Omental fat pad (tissue), 4 donors: ENCODE measurements around the gene GBGT1. TPM values are rescaled to one million over a fixed set of nuclear protein-coding genes. Genes with fewer than 3 reads are reported as not detected.

ENCODE experiments used
- ATAC-seq: fragments of 150-250 bp; one replicate; pipeline ENCODE4 v1.9.1; 2016; ENCODE audit warnings: mild to moderate bottlenecking, moderate library complexity; ENCODE audit not compliant: low FRiP score
- DNase-seq: peaks from one replicate; pipeline ENCODE4 v3.0.0-alpha.2; 2019; ENCODE audit warnings: low spot score
- total RNA-seq, 4 donors: library from RNA; depleted of rRNA; stranded (reverse); fragments of >200 nt; gene quantifications; one replicate each; pipeline ENCODE4 v1.1.0, GENCODE V29; 2016
- TF ChIP-seq, protein P1 (sequence below), 3 donors: fragments of 450-650 bp; IDR thresholded peaks; one replicate each; pipeline ENCODE4 v1.5.1; 2016 to 2017; ENCODE audit warnings: antibody characterized with exemption in 3 of 3, mild to moderate bottlenecking in 3 of 3, moderate library complexity in 2 of 3

Gene GBGT1
- total RNA-seq, 4 donors from 2014 or later = 23.4 to 29.1 (median 26.9) TPM

DNA sequence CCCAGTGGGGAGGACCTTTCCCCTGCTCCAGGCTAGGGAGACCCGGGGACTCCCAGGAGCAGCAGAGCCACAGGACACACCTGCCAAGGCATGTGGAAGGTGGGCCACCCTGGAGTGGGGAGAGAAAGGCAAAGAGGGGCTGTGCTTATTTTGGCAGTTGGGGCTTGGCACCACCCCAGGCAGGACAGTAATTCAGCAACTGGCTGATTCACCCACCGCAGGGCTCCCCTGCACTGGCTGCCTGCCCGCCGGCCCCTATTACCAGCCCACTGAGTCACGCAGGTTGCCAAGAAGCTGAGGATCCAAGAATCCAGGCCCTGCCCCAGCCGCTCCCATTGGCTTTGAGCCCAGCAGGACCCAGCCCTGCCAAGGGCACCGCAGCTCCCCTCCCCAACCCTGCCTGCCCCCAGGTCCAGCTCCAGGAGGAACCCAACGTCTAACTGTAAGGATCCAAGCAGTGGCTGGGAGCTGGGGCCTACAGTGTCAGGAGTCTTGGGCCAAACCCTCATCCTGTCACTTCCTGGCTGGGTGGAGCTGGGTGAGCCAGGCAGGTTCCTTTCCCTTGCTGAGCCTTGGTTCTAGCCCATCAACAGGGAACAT lies 28.5 kb downstream of the GBGT1 start:
- DNase-seq (peak; percentile 91), ATAC-seq (peak; percentile 86)
- TF ChIP-seq, protein P1, sequence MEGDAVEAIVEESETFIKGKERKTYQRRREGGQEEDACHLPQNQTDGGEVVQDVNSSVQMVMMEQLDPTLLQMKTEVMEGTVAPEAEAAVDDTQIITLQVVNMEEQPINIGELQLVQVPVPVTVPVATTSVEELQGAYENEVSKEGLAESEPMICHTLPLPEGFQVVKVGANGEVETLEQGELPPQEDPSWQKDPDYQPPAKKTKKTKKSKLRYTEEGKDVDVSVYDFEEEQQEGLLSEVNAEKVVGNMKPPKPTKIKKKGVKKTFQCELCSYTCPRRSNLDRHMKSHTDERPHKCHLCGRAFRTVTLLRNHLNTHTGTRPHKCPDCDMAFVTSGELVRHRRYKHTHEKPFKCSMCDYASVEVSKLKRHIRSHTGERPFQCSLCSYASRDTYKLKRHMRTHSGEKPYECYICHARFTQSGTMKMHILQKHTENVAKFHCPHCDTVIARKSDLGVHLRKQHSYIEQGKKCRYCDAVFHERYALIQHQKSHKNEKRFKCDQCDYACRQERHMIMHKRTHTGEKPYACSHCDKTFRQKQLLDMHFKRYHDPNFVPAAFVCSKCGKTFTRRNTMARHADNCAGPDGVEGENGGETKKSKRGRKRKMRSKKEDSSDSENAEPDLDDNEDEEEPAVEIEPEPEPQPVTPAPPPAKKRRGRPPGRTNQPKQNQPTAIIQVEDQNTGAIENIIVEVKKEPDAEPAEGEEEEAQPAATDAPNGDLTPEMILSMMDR (IDR thresholded peaks at IDR 0.05) = no peak

DNA sequence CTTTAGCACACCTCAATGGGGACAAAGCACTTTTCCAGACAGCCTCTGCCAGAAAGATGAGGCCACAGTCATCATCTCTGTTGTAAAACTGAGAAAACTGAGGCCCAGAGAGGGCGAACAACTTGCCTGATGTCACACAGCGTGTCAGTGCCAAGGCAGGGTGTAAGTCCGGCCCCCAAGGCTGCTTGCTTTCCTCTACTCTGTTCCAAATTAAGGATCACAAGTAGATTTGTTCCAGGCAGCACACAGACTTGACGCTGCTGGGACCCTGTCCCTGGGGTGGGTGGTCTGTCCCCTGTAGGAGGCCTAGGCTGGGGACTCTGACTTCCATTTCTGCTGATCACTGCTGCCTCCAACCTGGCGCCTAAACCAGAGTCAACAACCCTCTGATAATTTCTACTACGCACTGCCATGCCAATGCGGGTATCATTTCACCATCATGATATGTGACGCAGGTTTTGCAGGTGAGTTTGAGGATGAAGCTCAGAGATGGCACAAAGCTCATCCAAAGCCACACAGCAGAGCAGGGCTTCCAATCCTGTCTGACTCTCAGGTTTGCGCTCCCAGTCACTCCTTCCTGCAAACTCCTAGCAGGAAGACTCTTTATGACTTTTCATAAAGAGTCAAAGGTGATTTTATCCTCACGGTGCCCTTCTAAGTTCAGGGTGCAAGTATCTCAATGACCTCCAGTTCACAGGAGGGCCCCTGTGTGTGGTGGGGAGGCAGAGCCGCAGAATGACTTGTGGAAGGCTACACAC lies 29.1 kb downstream of the GBGT1 start:
- DNase-seq (no peak), ATAC-seq (no peak)
- TF ChIP-seq, protein P1 (IDR thresholded peaks at IDR 0.05) = no peak

DNA sequence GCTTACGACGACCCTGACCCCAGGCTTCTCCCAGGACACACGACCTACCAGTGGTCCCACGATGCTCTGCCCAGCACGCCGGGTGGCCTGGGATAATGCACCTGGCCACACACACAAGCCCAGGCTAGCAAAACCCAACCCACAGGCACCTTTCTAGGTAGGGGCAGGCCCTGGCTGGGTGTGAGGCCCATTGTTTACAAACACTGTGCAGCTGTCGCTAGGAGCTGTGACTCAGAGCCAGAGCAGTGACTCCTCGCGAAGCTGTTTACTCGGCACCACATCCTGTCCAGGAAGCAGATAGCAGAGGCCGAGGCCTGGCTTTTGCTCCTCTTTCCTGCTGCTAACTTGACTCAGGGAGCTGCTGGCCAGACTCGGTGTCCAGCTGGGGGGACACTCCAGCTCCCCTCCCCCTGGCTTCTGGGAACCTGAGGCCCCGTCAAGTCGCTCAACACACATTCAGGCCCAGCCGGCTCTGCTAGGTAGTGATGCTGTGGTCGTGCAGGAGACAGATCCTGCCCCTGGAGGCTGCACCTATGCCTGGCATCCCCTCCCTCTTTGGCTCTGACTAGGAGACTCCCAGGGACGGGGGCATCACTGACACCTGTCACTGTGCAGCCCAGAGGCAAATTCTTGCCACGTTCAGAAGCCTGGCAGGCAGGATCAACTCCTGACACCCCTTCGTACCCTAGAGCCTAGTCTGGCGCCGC lies 29.9 kb downstream of the GBGT1 start:
- peak; percentile 78 for ATAC-seq
- TF ChIP-seq, protein P1 (IDR thresholded peaks at IDR 0.05) = no peak
- peak; percentile 73 for DNase-seq

DNA sequence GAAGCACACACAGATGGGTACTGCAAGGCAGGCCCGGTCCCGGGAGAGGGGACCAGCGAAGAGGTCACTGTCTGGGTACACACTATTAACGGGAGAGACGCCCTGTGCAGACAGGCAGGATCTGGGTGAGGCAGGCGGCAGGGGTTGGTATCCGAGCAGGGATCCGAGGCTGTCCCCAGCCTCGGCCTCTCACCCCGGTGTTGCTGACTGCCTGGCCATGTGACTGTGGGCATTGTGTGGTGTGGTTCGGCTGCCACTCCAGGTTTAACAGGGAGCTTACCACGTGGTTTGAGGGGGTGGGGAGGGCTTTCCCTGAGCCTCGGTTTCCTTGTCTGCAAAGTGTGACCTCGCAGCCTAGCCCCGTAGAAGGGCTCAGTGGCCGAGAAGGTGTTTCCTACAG lies 31.5 kb downstream of the GBGT1 start:
- ATAC-seq (no peak), DNase-seq (no peak)
- TF ChIP-seq, protein P1 (IDR thresholded peaks at IDR 0.05) = no peak

DNA sequence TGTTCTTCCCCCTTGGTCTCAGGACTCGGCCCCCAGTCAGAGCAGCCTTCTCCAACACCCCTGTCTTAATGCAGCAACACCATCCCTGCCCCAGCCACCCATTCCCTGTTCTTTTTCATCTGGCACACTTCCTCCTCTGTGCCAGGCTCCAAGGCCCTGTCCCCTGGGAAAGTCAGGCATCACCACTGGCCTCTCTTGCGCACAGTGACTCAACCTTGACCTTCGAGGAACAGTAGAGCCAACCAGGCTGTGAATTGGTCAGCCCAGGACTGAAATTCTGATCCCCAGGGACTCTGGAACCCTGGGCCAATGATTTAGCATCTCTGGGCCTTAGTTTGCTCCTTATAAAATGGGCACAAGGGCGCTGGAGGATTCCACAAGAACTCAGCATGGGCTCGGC lies 32.2 kb downstream of the GBGT1 start:
- DNase-seq (no peak), ATAC-seq (no peak)
- TF ChIP-seq, protein P1 (IDR thresholded peaks at IDR 0.05) = no peak

DNA sequence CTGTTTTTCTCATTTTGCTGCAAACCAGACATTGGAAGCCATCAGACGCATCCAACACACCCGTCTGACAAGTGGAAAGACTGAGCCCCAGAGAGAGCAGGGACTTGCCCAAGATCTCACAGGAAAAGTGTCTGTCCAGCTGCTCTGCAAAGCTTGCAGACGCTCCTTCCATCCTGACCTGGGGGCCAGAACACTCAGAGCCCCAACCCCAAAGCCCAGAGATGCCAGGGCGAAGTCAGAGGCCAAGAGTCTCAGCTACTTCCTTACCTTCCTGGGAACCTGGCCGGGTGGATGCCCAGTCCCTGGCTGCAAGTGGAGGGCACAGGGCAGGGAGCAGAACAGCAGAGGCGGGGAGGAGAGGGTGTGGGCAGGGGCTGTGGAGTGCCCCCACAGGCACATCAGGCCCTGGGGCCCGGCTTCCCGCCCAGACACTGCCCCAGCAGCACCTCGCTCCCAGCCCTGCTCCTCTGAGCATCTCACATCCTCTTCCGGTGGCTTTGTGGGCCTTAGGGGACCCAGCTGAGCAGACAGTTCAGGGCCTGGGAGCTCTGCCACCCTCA lies 32.9 kb downstream of the GBGT1 start:
- no peak for ATAC-seq
- TF ChIP-seq, protein P1 (IDR thresholded peaks at IDR 0.05) = no peak
- DNase-seq = no peak
